HFF-Myc (cell line): ENCODE results near the gene STX16.

Experiments
- DNase-seq: peaks from one replicate; pipeline ENCODE4 v3.0.0-alpha.2; 2011; ENCODE audit warnings: low read depth; ENCODE audit errors: extremely low read depth
- H3K4me3 ChIP-seq: replicated peaks from 2 replicates; pipeline ENCODE4 v1.5.1; 2011; ENCODE audit warnings: low read depth, mild to moderate bottlenecking, control low read depth, low read length
- CTCF ChIP-seq: IDR thresholded peaks from 2 replicates; pipeline ENCODE4 v1.5.1; 2012; ENCODE audit warnings: mild to moderate bottlenecking, low read depth, low read length, control low read depth; ENCODE audit errors: missing control alignments

STX16 gene

GRCh38 chr20:58668901-58669286, 17.8 kb downstream of the STX16 start:
- no peak for TF ChIP-seq CTCF
- no peak for DNase-seq
- H3K4me3 ChIP-seq, result no peak overlapping the region

GRCh38 chr20:58669287-58670006, 18.4 kb downstream of the STX16 start:
- TF ChIP-seq CTCF, result no peak
- no peak overlapping the region for H3K4me3 ChIP-seq
- DNase-seq, result no peak

- no peak for TF ChIP-seq CTCF
- no peak overlapping the region for H3K4me3 ChIP-seq
- no peak for DNase-seq
Observed at GRCh38 chr20:58670102-58670501, 19.0 kb downstream of the STX16 start.

- no peak overlapping the region for H3K4me3 ChIP-seq
- DNase-seq, result no peak
- TF ChIP-seq CTCF, result no peak
Observed at GRCh38 chr20:58670659-58671058, 19.6 kb downstream of the STX16 start.

GRCh38 chr20:58673119-58673518, 22.0 kb downstream of the STX16 start:
- H3K4me3 ChIP-seq, result no peak overlapping the region
- no peak for DNase-seq
- TF ChIP-seq CTCF, result no peak

- no peak overlapping the region for H3K4me3 ChIP-seq
- no peak for DNase-seq
- TF ChIP-seq CTCF, result no peak
Observed at GRCh38 chr20:58675146-58675584, 24.1 kb downstream of the STX16 start.

- no peak for TF ChIP-seq CTCF
Observed at GRCh38 chr20:58675641-58676040, 24.6 kb downstream of the STX16 start.

More at GRCh38 chr20:58675641-58676040, 24.6 kb downstream of the STX16 start:
- no peak overlapping the region for H3K4me3 ChIP-seq
- no peak for DNase-seq
